ENCODE measurements around the gene HOXB6. TPM values are rescaled to one million over a fixed set of nuclear protein-coding genes. Genes with fewer than 3 reads are reported as not detected.

HOXB6 gene
- total and polyA plus RNA-seq, 5 donors = 0.74 to 1.8 (median 1.1) TPM

DNA sequence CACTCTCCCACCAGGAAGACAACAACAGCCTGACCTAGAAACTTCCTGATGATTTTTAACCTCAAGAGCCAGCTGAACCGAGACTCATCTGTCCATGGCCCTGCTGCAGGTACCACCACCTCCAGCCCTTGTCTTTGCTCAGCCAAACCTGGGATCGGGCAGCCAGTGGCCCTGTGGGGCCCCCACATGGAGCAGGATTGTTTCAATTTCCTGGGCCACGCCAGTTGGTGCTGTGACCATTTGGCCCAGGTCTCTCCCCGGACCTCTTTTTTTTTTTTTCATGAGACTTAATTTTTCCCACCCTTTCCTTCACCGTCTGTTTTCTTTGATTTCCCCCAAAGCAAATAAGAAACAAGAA is 51.6 kb downstream of the HOXB6 start:
- DNase-seq (no peak), ATAC-seq (no peak)
- WGBS = 60% methylated on average over 5 of the region's 5 CpGs
- no peaks in the 10 kb centered on the region for H3K9me3 ChIP-seq (ENCODE audit: control insufficient read depth, low read length)
- intact Hi-C loops (cut with DNase I) = no loop called here
- H3K4me3 ChIP-seq (ENCODE audit: low read length) = no peak overlapping the region
- H3K27me3 ChIP-seq (ENCODE audit: control insufficient read depth, insufficient read depth) = no peaks in the 10 kb centered on the region
- H3K27ac ChIP-seq (ENCODE audit: low read length) = peak overlapping the region; percentile 26
- H3K4me1 ChIP-seq (ENCODE audit: control insufficient read depth, insufficient read depth, low read length) = peaks cover 1% of the 10 kb centered on the region

DNA sequence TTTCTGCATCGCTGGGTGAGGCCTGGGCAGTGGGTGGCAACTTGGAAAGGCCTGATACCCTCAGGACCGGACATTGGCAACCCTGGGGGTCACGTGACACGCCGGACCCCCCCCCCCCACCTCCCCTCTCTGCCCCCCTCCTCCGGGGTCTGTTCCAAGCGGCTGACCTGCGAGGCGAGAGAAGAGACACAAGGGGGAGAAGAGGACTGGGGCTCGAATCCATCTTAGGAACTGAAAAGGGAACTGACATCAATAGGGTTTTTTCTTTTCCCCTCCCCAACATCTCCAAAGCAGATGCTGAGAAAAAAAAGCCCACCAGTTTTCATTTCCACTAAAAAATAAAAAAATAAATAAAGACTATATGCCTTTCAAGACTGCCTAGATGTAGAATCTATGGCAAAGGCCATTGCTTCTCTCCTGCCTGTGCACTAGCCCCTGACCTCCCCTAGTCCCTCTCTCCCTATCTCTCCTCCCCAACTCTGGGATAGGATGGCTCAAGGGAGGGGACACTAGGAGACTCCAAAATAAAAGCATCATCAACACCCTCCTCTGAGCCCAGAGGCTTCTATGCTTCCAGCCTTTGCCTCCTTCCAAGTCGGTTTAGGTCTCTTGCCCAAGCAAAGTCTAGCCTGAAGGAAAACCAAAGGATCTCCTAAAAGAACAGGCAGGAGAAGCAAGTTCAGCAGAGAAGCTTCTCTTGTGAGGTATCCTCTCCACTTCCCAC is 52.2 kb downstream of the HOXB6 start:
- peak; percentile 32 to 55 for ATAC-seq
- peaks cover 1% of the 10 kb centered on the region for H3K4me1 ChIP-seq (ENCODE audit: control insufficient read depth, insufficient read depth, low read length)
- no peak overlapping the region for H3K4me3 ChIP-seq (ENCODE audit: low read length)

DNA sequence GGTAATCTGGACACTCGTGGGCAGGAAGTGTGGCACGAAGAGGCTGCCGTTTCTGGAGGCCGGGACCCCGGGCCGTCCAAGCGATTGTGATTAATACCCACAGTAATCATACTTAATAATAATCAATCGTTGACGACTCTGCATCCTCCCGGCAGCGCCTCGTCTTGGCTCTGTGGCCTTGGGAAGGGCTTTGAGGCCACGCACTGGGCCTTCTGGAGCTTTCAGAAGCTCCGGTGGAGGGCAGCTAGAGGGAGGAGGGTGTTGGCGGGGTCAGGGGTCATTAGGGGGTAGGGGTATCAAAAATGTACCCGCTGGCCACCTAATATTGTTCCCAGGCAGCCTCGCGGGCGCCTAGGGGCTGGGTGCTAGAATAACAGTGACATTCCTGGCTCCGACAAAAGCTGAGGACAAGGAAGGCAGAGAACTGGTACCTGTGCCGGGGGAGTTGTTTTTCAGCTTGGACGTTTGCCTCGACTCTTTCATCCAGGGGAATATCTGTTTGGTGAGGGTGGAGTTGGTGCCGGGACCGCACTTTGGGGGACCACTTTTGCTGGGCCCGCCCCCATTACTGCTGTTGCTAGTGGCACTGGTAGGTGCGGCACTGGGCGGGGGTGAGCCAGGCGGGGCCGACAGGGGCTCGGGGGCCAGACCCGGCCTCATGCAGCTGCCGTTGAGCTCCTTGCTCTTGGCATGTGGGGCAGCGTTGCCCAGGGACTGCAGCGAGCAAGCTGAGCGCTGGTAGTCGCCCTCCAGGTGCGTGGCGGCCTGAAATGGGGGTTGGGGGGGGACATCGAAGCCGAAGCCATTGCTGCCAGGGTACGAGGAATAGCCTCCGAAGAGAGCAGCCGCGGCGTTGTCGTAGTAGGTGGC is 53.0 kb downstream of the HOXB6 start:
- intact Hi-C loops (cut with DNase I) = no loop called here
- no peak for DNase-seq
- Histone ChIP-seq H3K27ac (ENCODE audit: low read length) (no peak overlapping the region), H3K4me3 (ENCODE audit: low read length) (no peak overlapping the region), H3K4me1 (ENCODE audit: control insufficient read depth, insufficient read depth, low read length) (peaks cover 1% of the 10 kb centered on the region), H3K27me3 (ENCODE audit: control insufficient read depth, insufficient read depth) (no peaks in the 10 kb centered on the region), H3K9me3 (ENCODE audit: control insufficient read depth, low read length) (no peaks in the 10 kb centered on the region)
- no peak for ATAC-seq
- WGBS = 64% methylated on average over 47 of the region's 47 CpGs

More for the DNA sequence above, 52.2 kb downstream of the HOXB6 start:
- DNase-seq = no peak
- no peaks in the 10 kb centered on the region for H3K27me3 ChIP-seq (ENCODE audit: control insufficient read depth, insufficient read depth)
- peak overlapping the region; percentile 26 for H3K27ac ChIP-seq (ENCODE audit: low read length)
- no peaks in the 10 kb centered on the region for H3K9me3 ChIP-seq (ENCODE audit: control insufficient read depth, low read length)
- 33% methylated on average over 11 of the region's 11 CpGs for WGBS
- intact Hi-C loops (cut with DNase I) = no loop called here

DNA sequence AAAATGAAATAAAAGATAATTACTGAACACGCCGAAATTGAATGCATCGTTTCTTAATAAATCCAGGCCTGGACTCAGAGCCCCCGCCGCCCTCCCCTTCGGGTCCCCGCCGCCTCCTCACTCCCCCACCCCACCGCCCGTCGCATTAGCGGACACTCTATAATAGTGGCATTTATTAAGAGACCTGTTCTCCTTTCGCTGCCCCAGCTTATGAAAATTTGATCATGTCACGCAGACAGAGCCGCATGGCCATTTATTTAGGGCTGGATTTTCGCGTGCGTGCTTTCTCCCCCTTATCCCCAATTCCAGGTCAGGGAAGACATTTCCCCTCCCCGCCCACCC is 53.6 kb downstream of the HOXB6 start:
- Histone ChIP-seq H3K9me3 (ENCODE audit: control insufficient read depth, low read length) (no peaks in the 10 kb centered on the region), H3K27me3 (ENCODE audit: control insufficient read depth, insufficient read depth) (no peaks in the 10 kb centered on the region), H3K4me3 (ENCODE audit: low read length) (no peak overlapping the region), H3K4me1 (ENCODE audit: control insufficient read depth, insufficient read depth, low read length) (peaks cover 1% of the 10 kb centered on the region), H3K27ac (ENCODE audit: low read length) (no peak overlapping the region)
- DNase-seq = no peak
- 65% methylated on average over 19 of the region's 19 CpGs for WGBS
- intact Hi-C loops (cut with DNase I) = no loop called here
- no peak for ATAC-seq

DNA sequence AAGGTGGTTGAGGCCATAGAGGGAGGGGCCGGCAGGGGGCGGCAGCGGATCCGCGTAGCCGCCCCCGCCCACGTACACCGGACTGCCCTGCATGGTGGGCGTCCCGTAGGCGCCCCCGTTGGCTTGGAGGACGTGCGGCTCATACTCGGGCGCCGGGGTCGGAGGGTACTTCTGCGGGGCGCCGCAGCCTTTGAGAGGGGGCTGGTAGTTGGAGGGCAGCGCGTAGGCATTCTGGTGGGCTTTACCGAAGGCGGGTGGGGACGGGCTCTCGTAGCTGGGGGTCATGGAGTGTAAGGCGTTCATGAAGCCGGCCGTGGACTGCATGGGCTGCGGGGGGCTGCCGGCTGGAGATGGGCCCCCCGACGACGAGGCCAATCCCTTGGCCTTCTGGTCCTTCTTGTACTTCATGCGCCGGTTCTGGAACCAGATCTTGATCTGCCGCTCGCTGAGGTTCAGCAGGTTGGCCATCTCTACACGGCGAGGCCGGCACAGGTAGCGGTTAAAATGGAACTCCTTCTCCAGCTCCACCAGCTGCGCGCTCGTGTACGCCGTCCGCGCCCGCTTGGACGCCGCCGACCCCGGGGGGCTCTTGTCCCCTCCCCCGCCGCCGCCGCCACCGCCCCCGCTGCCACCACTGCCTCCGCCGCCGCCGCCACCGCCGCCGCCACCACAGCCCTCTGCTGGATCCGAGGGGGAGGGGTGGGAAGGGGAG is 54.1 kb downstream of the HOXB6 start:
- ATAC-seq = no peak
- Histone ChIP-seq H3K9me3 (ENCODE audit: control insufficient read depth, low read length) (no peaks in the 10 kb centered on the region), H3K4me3 (ENCODE audit: low read length) (no peak overlapping the region), H3K27ac (ENCODE audit: low read length) (no peak overlapping the region), H3K4me1 (ENCODE audit: control insufficient read depth, insufficient read depth, low read length) (peaks cover under 1% of the 10 kb centered on the region), H3K27me3 (ENCODE audit: control insufficient read depth, insufficient read depth) (no peaks in the 10 kb centered on the region)
- intact Hi-C loops (cut with DNase I) = no loop called here
- WGBS = 58% methylated on average over 70 of the region's 70 CpGs
- no peak for DNase-seq

DNA sequence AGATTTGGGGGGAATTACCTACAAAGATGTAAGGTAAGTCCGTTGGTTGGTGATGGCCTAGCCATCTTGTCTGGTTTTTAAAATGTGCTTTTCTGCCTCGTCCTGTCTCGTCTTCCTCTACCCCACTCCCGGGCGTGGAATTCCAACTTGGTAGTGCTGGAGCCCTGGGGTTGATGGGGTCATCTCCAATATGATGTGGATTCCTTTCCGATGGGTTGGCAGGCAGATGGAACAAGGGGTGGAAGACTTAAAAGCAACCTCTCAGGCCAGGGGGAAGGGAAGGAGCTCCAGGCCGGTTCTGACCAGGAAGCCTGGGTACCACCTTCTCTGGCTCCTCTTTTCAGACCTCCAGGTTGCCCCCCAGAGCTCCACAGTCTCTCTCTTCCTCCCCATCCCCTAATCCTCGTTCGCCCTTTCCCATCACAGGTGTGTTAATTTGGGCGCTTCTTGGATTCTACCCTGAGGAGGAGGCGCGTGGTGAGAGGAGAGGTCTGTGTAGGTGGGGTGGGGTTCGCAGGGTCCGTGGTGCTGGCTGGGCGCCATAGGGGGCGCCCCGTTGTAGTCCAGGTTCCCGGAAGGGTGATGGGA is 54.8 kb downstream of the HOXB6 start:
- Histone ChIP-seq H3K4me3 (ENCODE audit: low read length) (no peak overlapping the region), H3K4me1 (ENCODE audit: control insufficient read depth, insufficient read depth, low read length) (peaks cover 3% of the 10 kb centered on the region), H3K27me3 (ENCODE audit: control insufficient read depth, insufficient read depth) (no peaks in the 10 kb centered on the region), H3K27ac (ENCODE audit: low read length) (no peak overlapping the region), H3K9me3 (ENCODE audit: control insufficient read depth, low read length) (no peaks in the 10 kb centered on the region)
- intact Hi-C loops (cut with DNase I) = no loop called here
- DNase-seq (no peak), ATAC-seq (no peak)
- WGBS = 67% methylated on average over 18 of the region's 18 CpGs

DNA sequence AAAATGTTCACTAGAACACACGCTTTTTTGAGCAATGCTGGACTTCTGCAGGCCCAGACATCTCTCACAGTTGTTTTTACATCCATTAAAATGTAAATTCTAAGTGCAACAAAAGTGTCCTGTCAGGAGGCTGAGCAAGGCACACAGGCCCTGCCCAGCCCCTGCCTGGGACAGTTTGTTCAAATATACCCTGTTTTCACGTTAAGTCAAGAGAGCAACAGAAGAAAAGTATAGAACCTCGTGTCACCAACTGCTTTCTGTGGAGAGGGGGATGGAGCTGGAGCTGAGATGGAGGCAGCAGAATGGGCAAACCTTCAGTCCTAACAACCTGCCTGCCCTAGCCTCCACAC is 55.5 kb downstream of the HOXB6 start:
- no peaks in the 10 kb centered on the region for H3K9me3 ChIP-seq (ENCODE audit: control insufficient read depth, low read length)
- no peak overlapping the region for H3K27ac ChIP-seq (ENCODE audit: low read length)

DNA sequence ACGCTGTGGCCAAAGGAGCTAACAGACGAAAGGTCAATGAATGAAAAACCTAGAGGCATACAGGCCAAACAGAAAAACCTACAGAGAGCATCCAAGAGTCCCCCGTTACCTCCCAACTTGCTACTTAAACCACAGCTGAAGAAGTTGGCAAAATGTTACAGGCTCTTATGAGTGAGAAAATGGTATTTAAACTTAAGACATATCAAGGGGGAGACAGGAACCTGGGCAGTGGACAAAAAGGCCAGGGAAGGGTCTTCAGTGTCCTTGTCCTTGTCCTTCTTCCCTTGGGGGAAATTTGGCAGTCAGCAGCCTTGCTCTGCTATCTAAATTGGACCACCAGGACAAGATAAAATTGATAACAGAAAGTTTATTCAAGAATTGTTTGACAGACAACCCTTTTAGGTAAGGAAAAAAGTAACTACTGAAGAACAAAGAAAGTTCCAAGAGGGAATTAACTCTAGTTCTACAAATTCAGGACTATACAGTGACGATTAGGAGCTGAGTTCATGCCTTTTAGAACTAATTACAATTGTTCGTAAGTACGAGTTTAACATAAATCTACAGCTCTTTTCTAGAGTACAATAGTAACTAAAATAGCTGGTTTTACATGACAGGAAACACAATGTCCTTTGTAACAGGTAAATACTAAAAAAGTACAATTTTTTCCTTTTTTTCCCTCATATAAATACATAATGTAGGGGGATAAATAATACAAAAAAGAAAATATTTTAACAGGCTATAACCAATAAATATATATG is 56.1 kb downstream of the HOXB6 start:
- Histone ChIP-seq H3K9me3 (ENCODE audit: control insufficient read depth, low read length) (no peaks in the 10 kb centered on the region), H3K4me3 (ENCODE audit: low read length) (no peak overlapping the region), H3K4me1 (ENCODE audit: control insufficient read depth, insufficient read depth, low read length) (peaks cover 3% of the 10 kb centered on the region), H3K27ac (ENCODE audit: low read length) (peak overlapping the region; percentile 28), H3K27me3 (ENCODE audit: control insufficient read depth, insufficient read depth) (no peaks in the 10 kb centered on the region)
- no peak for DNase-seq
- 56% methylated on average over 6 of the region's 6 CpGs for WGBS
- intact Hi-C loops (cut with DNase I) = no loop called here
- no peak for ATAC-seq

More for the DNA sequence above, 55.5 kb downstream of the HOXB6 start:
- DNase-seq = no peak
- no peak for ATAC-seq
- Histone ChIP-seq H3K4me1 (ENCODE audit: control insufficient read depth, insufficient read depth, low read length) (peaks cover 3% of the 10 kb centered on the region), H3K4me3 (ENCODE audit: low read length) (no peak overlapping the region), H3K27me3 (ENCODE audit: control insufficient read depth, insufficient read depth) (no peaks in the 10 kb centered on the region)
- intact Hi-C loops (cut with DNase I) = no loop called here
- WGBS = 74% methylated on average over 3 of the region's 3 CpGs

DNA sequence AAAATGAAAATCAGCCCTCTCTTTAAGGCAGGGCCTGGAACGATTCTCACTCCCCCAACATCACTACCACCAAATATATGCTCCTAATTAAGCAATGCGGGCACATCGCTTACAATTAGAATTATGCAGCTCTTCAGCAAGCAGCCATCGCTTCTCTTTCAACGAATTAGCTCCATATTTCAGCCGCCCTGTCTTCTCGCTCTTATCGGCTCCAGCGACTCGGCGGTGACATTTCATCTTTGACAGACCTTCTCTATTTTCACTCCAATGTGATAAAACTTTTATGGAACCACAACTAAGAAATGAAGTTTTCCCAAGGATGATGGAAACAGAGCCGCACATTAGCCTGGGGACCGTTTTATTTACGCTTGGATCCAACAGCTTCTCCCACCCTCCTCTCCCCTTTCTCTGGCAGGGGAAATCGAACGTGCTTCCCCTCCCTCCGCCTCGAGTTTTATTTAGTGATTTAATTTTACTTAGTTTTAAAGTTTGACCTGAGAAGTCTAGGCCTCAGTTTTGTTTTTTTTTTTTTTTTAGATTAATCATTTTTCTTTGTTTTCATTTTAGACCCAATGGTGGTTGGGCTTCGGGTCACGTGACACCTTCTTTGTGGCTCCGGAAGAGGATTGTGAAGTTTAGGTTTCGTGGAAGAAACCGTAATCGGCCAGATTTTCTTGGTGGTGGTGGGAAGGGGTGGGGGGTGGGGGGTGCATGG is 56.8 kb downstream of the HOXB6 start:
- 31% methylated on average over 24 of the region's 24 CpGs for WGBS
- H3K27ac ChIP-seq (ENCODE audit: low read length) = peak overlapping the region; percentile 75
- DNase-seq (peak in 1 of 3 donors; percentile 75), ATAC-seq (no peak)
- peak overlapping the region; percentile 29 for H3K4me3 ChIP-seq (ENCODE audit: low read length)
- H3K27me3 ChIP-seq (ENCODE audit: control insufficient read depth, insufficient read depth) = no peaks in the 10 kb centered on the region
- peaks cover 3% of the 10 kb centered on the region for H3K4me1 ChIP-seq (ENCODE audit: control insufficient read depth, insufficient read depth, low read length)
- intact Hi-C loops (cut with DNase I) = no loop called here
- H3K9me3 ChIP-seq (ENCODE audit: control insufficient read depth, low read length) = no peaks in the 10 kb centered on the region

All from right cardiac atrium (tissue), 5 donors.